ENCODE measurements around the gene CALN1.

- no peak for TF ChIP-seq POLR2AphosphoS5 (IDR thresholded peaks at IDR 0.05; ENCODE audit: low read depth, low read length)
- no peak for TF ChIP-seq TAF1 (IDR thresholded peaks at IDR 0.05; ENCODE audit: borderline replicate concordance, insufficient read depth, low read length)
- no peak for TF ChIP-seq REST (IDR thresholded peaks at IDR 0.05; ENCODE audit: insufficient read depth in 1 of 2, low read depth in 2 of 2, low read length in 2 of 2)
Observed at GRCh38 chr7:72435925-72436480, 23.9 kb upstream of the CALN1 start.
